ENCODE measurements around the gene HS3ST5.

DNA sequence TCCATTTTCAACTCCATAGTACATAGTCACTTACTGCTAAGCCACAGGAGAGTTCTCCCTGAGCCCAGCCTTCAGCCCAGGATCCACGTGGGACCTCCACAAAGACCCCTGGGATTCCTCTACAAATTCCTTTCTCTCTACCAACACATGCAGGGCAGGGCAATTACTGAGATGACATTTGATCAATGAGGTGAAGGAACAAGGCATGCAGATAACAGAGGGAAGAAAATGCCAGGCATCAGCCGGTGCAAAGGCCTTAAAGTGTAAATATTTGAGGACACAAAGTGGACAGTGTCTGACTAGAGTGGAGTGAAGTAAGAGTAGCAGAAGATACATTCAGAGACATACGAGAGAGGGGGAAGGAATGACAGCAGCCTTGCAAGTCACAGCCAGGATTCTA lies 70.2 kb downstream of the HS3ST5 start:
- TF ChIP-seq, protein P1, sequence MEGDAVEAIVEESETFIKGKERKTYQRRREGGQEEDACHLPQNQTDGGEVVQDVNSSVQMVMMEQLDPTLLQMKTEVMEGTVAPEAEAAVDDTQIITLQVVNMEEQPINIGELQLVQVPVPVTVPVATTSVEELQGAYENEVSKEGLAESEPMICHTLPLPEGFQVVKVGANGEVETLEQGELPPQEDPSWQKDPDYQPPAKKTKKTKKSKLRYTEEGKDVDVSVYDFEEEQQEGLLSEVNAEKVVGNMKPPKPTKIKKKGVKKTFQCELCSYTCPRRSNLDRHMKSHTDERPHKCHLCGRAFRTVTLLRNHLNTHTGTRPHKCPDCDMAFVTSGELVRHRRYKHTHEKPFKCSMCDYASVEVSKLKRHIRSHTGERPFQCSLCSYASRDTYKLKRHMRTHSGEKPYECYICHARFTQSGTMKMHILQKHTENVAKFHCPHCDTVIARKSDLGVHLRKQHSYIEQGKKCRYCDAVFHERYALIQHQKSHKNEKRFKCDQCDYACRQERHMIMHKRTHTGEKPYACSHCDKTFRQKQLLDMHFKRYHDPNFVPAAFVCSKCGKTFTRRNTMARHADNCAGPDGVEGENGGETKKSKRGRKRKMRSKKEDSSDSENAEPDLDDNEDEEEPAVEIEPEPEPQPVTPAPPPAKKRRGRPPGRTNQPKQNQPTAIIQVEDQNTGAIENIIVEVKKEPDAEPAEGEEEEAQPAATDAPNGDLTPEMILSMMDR (IDR thresholded peaks at IDR 0.05), result no peak
- no peak for TF ChIP-seq EP300 (IDR thresholded peaks at IDR 0.05)
- no peak for TF ChIP-seq POLR2A (IDR thresholded peaks at IDR 0.05)
